H1 (cell line): Measurements from ENCODE around the gene NUP133. TPM values are rescaled to one million over a fixed set of nuclear protein-coding genes. Genes with fewer than 3 reads are reported as not detected.
A peak's percentile ranks its signal among the peaks of the same experiment; 100 is the strongest.

ENCODE experiments used
- ATF2 ChIP-seq: IDR thresholded peaks from 2 replicates; pipeline ENCODE4 v1.6.1; 2012; ENCODE audit warnings: low read length, inconsistent platforms
- BRCA1 ChIP-seq: IDR thresholded peaks from 2 replicates; pipeline ENCODE4 v1.6.1; 2012; ENCODE audit warnings: low read depth, low read length, improper control_type of control experiment
- CHD1 ChIP-seq: IDR thresholded peaks from 2 replicates; pipeline ENCODE4 v1.6.1; 2012; ENCODE audit warnings: low read depth, low read length, improper control_type of control experiment
- CHD7 ChIP-seq: fragments of 300-600 bp; sonication (generic); IDR thresholded peaks from 2 replicates; pipeline ENCODE4 v1.7.1; 2012; ENCODE audit warnings: low read length, moderate library complexity, mild to moderate bottlenecking, inconsistent platforms; ENCODE audit not compliant: insufficient replicate concordance
- CREB1 ChIP-seq: IDR thresholded peaks from 2 replicates; pipeline ENCODE4 v1.6.1; 2012; ENCODE audit warnings: inconsistent platforms
- CTBP2 ChIP-seq: IDR thresholded peaks from 2 replicates; pipeline ENCODE4 v1.7.0; 2011; ENCODE audit warnings: borderline replicate concordance, mild to moderate bottlenecking, moderate library complexity, mixed read lengths, low read length; ENCODE audit not compliant: insufficient read depth, insufficient read length
- GTF2F1 ChIP-seq: IDR thresholded peaks from 2 replicates; pipeline ENCODE4 v1.6.1; 2012; ENCODE audit warnings: low read depth, low read length, improper control_type of control experiment, borderline replicate concordance
- RXRA ChIP-seq: IDR thresholded peaks from 2 replicates; pipeline ENCODE4 v1.6.1; 2011; ENCODE audit warnings: low read depth, mild to moderate bottlenecking, low read length, moderate library complexity; ENCODE audit not compliant: insufficient read depth
- TBP ChIP-seq: IDR thresholded peaks from 2 replicates; pipeline ENCODE4 v1.6.1; 2011; ENCODE audit warnings: low read depth, low read length, improper control_type of control experiment
- polyA plus RNA-seq, 7 experiments: library from polyadenylated mRNA; depleted of rRNA in 3 of 7; stranded (reverse) in 5 of 7; unstranded in 2 of 7; fragments of >200 nt in 5 of 7; fragments of 200-250 nt in 2 of 7; gene quantifications; 1 replicate in 5 of 7; 2 replicates in 1 of 7; 4 replicates in 1 of 7; pipeline versions ENCODE4 v1.2.1 to v1.2.3, GENCODE V29; 2011 to 2013; ENCODE audit warnings: missing spikeins in 2 of 7, mixed read lengths in 2 of 7
- total RNA-seq: library from RNA; stranded (reverse); fragmentation: NEBNext Ultra II Directional; extraction: Animal tissue kit (Norgen Biotek cat#: 25700); gene quantifications from 2 replicates; pipeline ENCODE4 v1.2.1, GENCODE V29; 2021

The NUP133 gene
- total and polyA plus RNA-seq, 2 of the 8 experiments (the other 6 are each of a cell fraction or from before 2014, with no cell fraction given) = 20.6 to 72.1 TPM

DNA sequence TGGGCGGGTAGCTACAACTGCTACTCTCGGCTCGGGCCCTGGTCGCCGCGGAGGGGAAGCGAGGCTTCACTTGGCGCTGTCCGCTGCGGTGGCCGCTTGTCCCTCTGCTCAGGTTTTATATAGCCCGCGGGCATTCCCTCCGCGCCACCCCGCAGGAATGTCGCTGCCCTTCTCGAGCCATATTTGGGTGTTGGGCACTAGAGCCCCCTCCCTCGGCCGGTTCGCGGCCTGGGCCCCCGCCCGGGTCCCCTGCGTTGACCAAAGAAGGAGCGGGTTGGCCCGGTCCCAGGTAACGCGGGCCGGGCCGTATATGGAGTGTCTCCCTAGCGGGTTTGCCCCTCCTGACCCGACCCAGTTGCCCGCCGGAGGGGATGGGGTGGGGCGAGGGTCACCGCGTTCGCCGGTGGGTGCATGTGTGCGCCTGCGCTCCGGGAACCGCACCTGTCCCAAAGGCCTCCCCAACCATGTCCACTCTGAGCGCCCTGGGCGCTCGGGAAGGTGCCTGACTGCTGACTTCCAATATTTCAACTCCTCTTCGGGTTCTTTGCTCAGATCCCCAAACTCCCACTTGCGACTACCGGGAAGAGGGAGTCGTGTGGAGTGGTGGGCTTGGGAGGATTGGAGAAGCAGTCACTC lies 74.0 kb downstream of the NUP133 start, which contains the start of gene ACTA1 (continued):
- TF ChIP-seq CHD7 = no peak
- TF ChIP-seq CTBP2 = peak; percentile 7
- TF ChIP-seq RXRA = no peak
- no peak for TF ChIP-seq GTF2F1
- TF ChIP-seq ATF2 = no peak
- TF ChIP-seq BRCA1 = no peak
- TF ChIP-seq TBP = peak; percentile 32; the same call in 1 of the 2 replicates
- no peak for TF ChIP-seq CHD1
- TF ChIP-seq CREB1 = no peak
